ENCODE results near the gene BMF.

BMF gene

DNA sequence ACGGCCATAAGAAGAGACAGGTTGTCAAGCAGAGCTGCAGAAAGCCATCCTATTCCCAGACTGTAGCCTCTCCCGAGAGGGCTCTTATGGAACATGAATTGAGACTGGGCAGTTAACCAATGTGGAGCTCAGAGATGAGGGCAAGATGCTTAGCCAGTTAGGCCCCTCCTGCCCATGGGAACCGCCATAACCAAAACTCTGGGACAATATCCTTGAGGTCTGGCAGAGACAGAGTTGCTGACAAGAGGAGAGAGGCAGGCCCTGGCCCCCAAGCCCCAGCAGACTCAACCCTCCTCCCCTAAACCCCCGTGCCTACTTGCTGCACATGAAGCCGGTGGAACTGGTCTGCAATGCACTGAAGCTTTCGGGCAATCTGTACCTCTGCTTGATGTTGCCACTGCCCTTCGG, 4.8 kb downstream of the BMF start:
- H3K4me3 ChIP-seq (ENCODE audit: low read depth, low read length) = no peak overlapping the region
- TF ChIP-seq CTCF (IDR thresholded peaks at IDR 0.05; ENCODE audit: low read depth, low read length) = no peak

DNA sequence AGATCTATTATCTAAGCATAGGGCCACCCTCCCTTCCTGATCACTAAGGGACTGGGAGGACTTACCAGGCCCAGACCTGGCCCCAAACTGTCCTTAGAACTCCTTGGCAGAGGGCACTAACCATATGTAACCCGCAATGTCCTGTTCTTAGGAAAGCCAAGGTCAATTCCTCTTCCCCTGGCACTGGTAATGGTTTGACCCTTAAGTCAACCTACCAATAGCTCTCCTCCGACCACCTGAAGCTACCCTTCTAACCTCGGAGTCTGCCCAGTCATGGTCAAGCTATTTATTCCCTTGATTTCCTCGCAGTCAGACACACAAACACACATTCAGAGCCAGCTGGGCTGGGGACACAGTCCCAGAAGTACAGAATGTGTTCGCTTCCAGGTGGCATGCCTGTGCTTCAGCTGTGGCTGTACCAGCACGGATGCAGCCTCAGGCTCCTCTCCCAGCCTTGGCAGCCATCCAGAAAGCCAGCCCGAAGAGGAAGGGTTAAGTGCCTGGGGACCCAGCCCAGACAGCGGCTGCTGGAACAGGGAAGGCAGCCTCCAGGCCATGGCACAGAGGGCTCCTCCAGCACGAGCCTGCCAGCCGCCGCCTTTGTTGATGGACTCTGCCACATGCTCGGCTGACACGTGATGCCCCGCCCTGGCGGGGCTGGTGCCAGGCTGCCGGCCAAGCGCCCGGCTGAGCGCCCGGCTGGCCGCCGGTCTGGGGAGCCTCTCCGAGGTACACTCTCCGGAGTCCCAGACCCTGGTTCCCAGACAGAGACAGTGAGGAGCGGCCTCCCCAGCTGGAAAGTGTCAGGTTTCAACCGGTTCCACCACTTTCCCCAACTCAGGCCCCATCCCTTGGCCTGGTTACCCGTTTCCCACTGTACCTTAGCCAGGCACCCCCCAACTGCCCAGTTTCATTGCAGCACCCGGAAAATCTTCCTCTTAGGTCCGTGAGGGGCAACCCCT, 5.5 kb downstream of the BMF start:
- no peak for TF ChIP-seq CTCF (IDR thresholded peaks at IDR 0.05; ENCODE audit: low read depth, low read length)
- H3K4me3 ChIP-seq (ENCODE audit: low read depth, low read length) = no peak overlapping the region; the same call in 1 of the 2 replicates

DNA sequence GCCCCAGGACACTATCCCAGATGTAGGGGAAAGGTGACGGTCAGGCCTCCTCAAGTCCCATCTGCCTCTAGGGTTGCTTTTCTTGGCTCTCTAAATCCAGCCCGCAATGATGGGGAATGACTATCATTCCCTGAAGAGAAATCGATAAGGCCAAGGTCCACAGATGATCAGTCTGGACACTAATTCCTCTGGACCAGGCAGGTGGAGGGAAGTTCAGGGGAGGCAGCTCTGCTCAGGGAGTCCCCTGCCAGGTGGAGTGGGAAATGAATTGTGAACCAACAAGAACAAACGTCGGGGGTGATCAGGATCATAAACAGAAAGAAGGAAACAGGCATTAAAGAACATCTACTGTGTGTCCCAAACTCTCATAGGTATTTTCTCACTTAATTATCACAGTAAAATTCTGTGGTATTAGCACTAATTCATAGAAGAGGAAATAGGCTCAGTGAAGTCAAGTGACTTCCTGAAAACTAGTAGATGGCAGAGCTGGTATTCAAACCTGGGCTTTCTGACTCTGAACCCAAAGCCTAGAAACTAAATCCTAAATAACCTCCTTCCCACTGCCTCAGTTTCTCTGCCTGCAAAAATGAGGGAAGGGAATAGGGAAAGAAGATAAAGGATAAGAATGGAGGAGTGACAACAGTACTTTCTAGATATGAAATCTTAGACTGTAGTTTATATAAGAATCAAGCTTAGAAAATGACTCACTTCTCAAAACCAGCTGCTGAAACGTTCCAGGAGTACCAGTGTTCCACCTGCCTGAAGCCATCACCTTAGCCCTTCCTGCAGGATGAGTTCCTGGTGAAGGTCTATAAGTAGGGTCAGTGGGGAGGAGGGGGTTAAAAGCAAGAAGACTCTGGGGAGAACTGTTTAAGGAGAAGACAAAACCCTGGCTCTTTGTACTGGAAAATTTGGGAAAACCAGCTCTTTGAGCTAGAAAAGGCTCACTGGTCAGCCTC, 7.5 kb downstream of the BMF start:
- TF ChIP-seq CTCF (IDR thresholded peaks at IDR 0.05; ENCODE audit: low read depth, low read length) = no peak

DNA sequence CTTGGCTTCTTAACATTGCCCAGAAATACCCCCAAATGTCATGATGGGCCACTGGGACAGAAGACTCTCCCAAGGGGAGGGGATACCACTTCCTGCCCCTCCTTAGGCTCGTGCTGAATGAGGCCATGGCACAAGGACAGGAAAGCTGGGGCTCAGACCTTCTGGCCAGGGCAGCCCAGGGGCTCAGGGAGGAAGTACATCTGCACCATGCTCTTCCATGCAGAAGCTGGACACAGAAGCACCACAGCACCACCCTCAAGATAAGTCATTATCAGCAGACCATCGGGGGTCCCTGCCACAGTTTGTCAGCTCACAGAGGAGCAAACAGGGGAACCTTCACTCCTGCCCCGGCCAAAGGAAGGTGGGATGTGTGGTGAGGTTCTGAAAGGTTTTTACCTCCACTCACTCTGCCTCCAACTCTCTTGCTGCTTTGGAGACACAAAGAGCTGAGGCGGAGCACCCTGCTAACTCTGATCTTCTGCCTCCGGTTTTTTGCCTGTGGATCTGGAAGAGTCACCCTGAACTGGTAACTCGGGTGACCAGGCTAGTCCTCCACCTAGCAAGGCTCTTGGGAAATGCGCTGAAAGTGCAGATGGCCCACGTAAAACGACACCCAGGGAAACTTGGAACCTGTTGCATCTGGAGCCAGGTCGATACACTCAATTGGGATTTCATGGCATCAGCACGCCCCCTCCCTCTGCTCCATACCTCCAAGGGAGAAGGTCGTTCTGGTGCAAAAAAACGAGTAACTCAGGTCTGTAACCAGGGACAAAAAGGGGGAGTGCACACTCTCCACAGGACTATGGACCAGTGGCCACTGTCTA, 8.3 kb downstream of the BMF start:
- no peak for TF ChIP-seq CTCF (IDR thresholded peaks at IDR 0.05; ENCODE audit: low read depth, low read length)
- H3K4me3 ChIP-seq (ENCODE audit: low read depth, low read length) = no peak overlapping the region

More for the DNA sequence above, 7.5 kb downstream of the BMF start:
- H3K4me3 ChIP-seq (ENCODE audit: low read depth, low read length) = no peak overlapping the region

GRCh38 chr15:40098489-40099261, 10.0 kb downstream of the BMF start:
- TF ChIP-seq CTCF (IDR thresholded peaks at IDR 0.05; ENCODE audit: low read depth, low read length) = no peak
- H3K4me3 ChIP-seq (ENCODE audit: low read depth, low read length) = peak overlapping the region; percentile 4; the same call in 1 of the 2 replicates

GRCh38 chr15:40097968-40098476, 10.7 kb downstream of the BMF start:
- no peak for TF ChIP-seq CTCF (IDR thresholded peaks at IDR 0.05; ENCODE audit: low read depth, low read length)
- no peak overlapping the region for H3K4me3 ChIP-seq (ENCODE audit: low read depth, low read length)
